H1 (cell line): ENCODE data around the gene SKA1. TPM values are rescaled to one million over a fixed set of nuclear protein-coding genes. Genes with fewer than 3 reads are reported as not detected.

Experiments
- CTCF ChIA-PET: fragments of 300-600 bp; sonication (Branson Sonifier 250); formaldehyde crosslinking; loops from one replicate; lab custom pipeline; 2021; ENCODE audit not compliant: partially characterized antibody; lab: Charles Lee
- POLR2A ChIA-PET: fragments of 300-600 bp; sonication (Branson Sonifier 250); formaldehyde crosslinking; loops from one replicate; lab custom pipeline; 2021; ENCODE audit warnings: inconsistent platforms; ENCODE audit not compliant: partially characterized antibody; lab: Charles Lee
- DNase-seq, 2 experiments: peaks; one replicate each; pipeline versions ENCODE4 v3.0.0 to v3.0.0-alpha.2; 2010 to 2022; ENCODE audit warnings: low spot score in 2 of 2, low read depth in 1 of 2, mixed read lengths in 1 of 2
- FAIRE-seq: peaks from 2 replicates; lab custom pipeline; 2011; peaks lifted over from hg19 to GRCh38; lab: Jason Lieb, UNC
- H2AFZ ChIP-seq: 2 replicates; pipeline ENCODE4 v1.8.1; 2012; ENCODE audit warnings: low read length, inconsistent platforms
- H2AK5ac ChIP-seq: 2 replicates; pipeline ENCODE4 v1.6.1; 2013; ENCODE audit warnings: low read depth, low read length
- H2BK120ac ChIP-seq: replicated peaks from 2 replicates; pipeline ENCODE3; 2013; ENCODE audit warnings: low read depth, low read length, inconsistent platforms
- H2BK12ac ChIP-seq: 2 replicates; pipeline ENCODE4 v1.6.1; 2013; ENCODE audit warnings: low read depth, low read length
- H2BK15ac ChIP-seq: 2 replicates; pipeline ENCODE4 v1.6.1; 2013; ENCODE audit warnings: low read length
- H2BK20ac ChIP-seq: 2 replicates; pipeline ENCODE4 v1.6.1; 2013; ENCODE audit warnings: low read length
- H2BK5ac ChIP-seq: 2 replicates; pipeline ENCODE4 v1.6.1; 2013; ENCODE audit warnings: low read depth, low read length
- H3K14ac ChIP-seq: 2 replicates; pipeline ENCODE4 v1.6.1; 2013; ENCODE audit warnings: inconsistent platforms; ENCODE audit not compliant: insufficient read length
- H3K18ac ChIP-seq: 2 replicates; pipeline ENCODE4 v1.6.1; 2013; ENCODE audit warnings: low read length; ENCODE audit errors: extremely low read depth
- H3K23ac ChIP-seq: 2 replicates; pipeline ENCODE4 v1.6.1; 2013; ENCODE audit warnings: inconsistent platforms; ENCODE audit not compliant: insufficient read length
- H3K23me2 ChIP-seq: 2 replicates; pipeline ENCODE4 v1.6.1; 2013; ENCODE audit warnings: low read depth, low read length
- H3K27ac ChIP-seq: 2 replicates; pipeline ENCODE4 v1.6.1; 2011; ENCODE audit warnings: low read depth, low read length, inconsistent platforms
- H3K27me3 ChIP-seq, 4 experiments: replicated peaks in 1 of 4; 1 replicate in 1 of 4; 2 replicates in 3 of 4; pipeline versions ENCODE4 v1.6.1 to v1.8.1; 2011 to 2013; ENCODE audit warnings: low read length in 3 of 4, mild to moderate bottlenecking in 3 of 4, inconsistent platforms in 2 of 4, mixed read lengths in 2 of 4, moderate library complexity in 1 of 4; ENCODE audit not compliant: control insufficient read depth in 3 of 4, insufficient read depth in 3 of 4; ENCODE audit errors: extremely low read depth in 1 of 4
- H3K36me3 ChIP-seq, 4 experiments: 2 replicates each; pipeline versions ENCODE4 v1.6.1 to v1.8.1; 2011 to 2013; ENCODE audit warnings: mild to moderate bottlenecking in 4 of 4, low read length in 3 of 4, moderate library complexity in 2 of 4, control low read depth in 1 of 4, inconsistent platforms in 1 of 4; ENCODE audit not compliant: insufficient read depth in 4 of 4, control insufficient read depth in 2 of 4
- H3K4ac ChIP-seq: replicated peaks from 2 replicates; pipeline ENCODE3; 2013; ENCODE audit warnings: low read length, low read depth, mixed read lengths, inconsistent platforms; ENCODE audit not compliant: insufficient read length
- H3K4me1 ChIP-seq, 4 experiments: replicated peaks in 1 of 4; 1 replicate in 1 of 4; 2 replicates in 3 of 4; pipeline versions ENCODE4 v1.6.1 to v1.8.1; 2011 to 2013; ENCODE audit warnings: low read length in 3 of 4, inconsistent platforms in 2 of 4, mixed read lengths in 1 of 4; ENCODE audit not compliant: insufficient read depth in 4 of 4, control insufficient read depth in 3 of 4
- H3K4me2 ChIP-seq, 2 experiments: 2 replicates each; pipeline versions ENCODE4 v1.6.1 to v1.8.1; 2011 to 2013; ENCODE audit warnings: low read depth in 2 of 2, low read length in 2 of 2, control low read depth in 1 of 2, inconsistent platforms in 1 of 2, mild to moderate bottlenecking in 1 of 2; ENCODE audit not compliant: insufficient read depth in 1 of 2
- H3K4me3 ChIP-seq, 4 experiments: fragments of 200-600, 300-600 bp in 1 of 4; sonication (generic), shearing (Covaris generic), sonication (Bioruptor Twin) in 1 of 4; 2 replicates each; pipeline versions ENCODE4 v1.5.1 to v1.8.1; 2011 to 2016; ENCODE audit warnings: low read length in 4 of 4, low read depth in 3 of 4, control low read depth in 2 of 4, inconsistent platforms in 2 of 4, mild to moderate bottlenecking in 2 of 4, mixed read lengths in 1 of 4, moderate library complexity in 1 of 4; ENCODE audit not compliant: insufficient read depth in 2 of 4; ENCODE audit errors: extremely low read depth in 1 of 4
- H3K56ac ChIP-seq: replicated peaks from 2 replicates; pipeline ENCODE3; 2013; ENCODE audit warnings: low read depth, mild to moderate bottlenecking, mixed read lengths, low read length, inconsistent platforms; ENCODE audit not compliant: insufficient read length
- H3K79me1 ChIP-seq: 2 replicates; pipeline ENCODE4 v1.6.1; 2013; ENCODE audit warnings: low read depth, low read length, control low read depth
- H3K79me2 ChIP-seq, 2 experiments: 2 replicates each; pipeline versions ENCODE4 v1.6.1 to v1.8.1; 2012 to 2013; ENCODE audit warnings: low read length in 2 of 2, mild to moderate bottlenecking in 2 of 2, inconsistent platforms in 1 of 2; ENCODE audit not compliant: insufficient read depth in 2 of 2, control insufficient read depth in 1 of 2
- H3K9ac ChIP-seq, 4 experiments: replicated peaks in 1 of 4; 1 replicate in 1 of 4; 2 replicates in 3 of 4; pipeline versions ENCODE4 v1.6.1 to v1.8.1; 2011 to 2013; ENCODE audit warnings: low read depth in 3 of 4, low read length in 3 of 4, control low read depth in 2 of 4, mild to moderate bottlenecking in 2 of 4, moderate library complexity in 2 of 4, inconsistent platforms in 1 of 4; ENCODE audit errors: extremely low read depth in 1 of 4
- H3K9me3 ChIP-seq, 2 experiments: 2 replicates each; pipeline versions ENCODE4 v1.6.1 to v1.8.1; 2012 to 2013; ENCODE audit warnings: mild to moderate bottlenecking in 2 of 2, moderate library complexity in 2 of 2, control low read depth in 1 of 2, inconsistent platforms in 1 of 2, low read depth in 1 of 2, low read length in 1 of 2, mixed read lengths in 1 of 2; ENCODE audit not compliant: insufficient read depth in 2 of 2
- H4K20me1 ChIP-seq, 2 experiments: replicated peaks in 1 of 2; 2 replicates each; pipeline versions ENCODE3 to v1.8.1; 2011 to 2013; ENCODE audit warnings: inconsistent platforms in 2 of 2, low read length in 2 of 2, mild to moderate bottlenecking in 1 of 2; ENCODE audit not compliant: insufficient read depth in 2 of 2, control insufficient read depth in 1 of 2
- H4K5ac ChIP-seq: 2 replicates; pipeline ENCODE4 v1.6.1; 2013; ENCODE audit warnings: low read length, low read depth, mixed read lengths, inconsistent platforms; ENCODE audit not compliant: insufficient read length
- H4K8ac ChIP-seq: 2 replicates; pipeline ENCODE4 v1.8.0; 2013; ENCODE audit warnings: mild to moderate bottlenecking, moderate library complexity, low read length, inconsistent platforms; ENCODE audit not compliant: insufficient read depth; ENCODE audit errors: extremely low read depth
- H4K91ac ChIP-seq: replicated peaks from 2 replicates; pipeline ENCODE3; 2013; ENCODE audit warnings: low read length, mixed read lengths, inconsistent platforms; ENCODE audit not compliant: insufficient read length
- CBX5 ChIP-seq: fragments of 300-800, 300-1000 bp; sonication (generic); IDR thresholded peaks from 2 replicates; pipeline ENCODE4 v1.7.1; 2016; ENCODE audit warnings: antibody characterized with exemption, low read length, low read depth
- EP300 ChIP-seq, 2 experiments: IDR thresholded peaks; 1 replicate in 1 of 2; 2 replicates in 1 of 2; pipeline ENCODE4 v1.6.1; 2011 to 2012; ENCODE audit warnings: low read depth in 2 of 2, low read length in 2 of 2, mild to moderate bottlenecking in 2 of 2, borderline replicate concordance in 1 of 2, inconsistent platforms in 1 of 2, moderate library complexity in 1 of 2
- HDAC2 ChIP-seq, 2 experiments: fragments of 300-600 bp in 1 of 2; sonication (generic) in 1 of 2; IDR thresholded peaks; 2 replicates each; pipeline ENCODE4 v1.6.1; 2011 to 2012; ENCODE audit warnings: low read depth in 2 of 2, low read length in 2 of 2, mild to moderate bottlenecking in 2 of 2, moderate library complexity in 2 of 2, borderline replicate concordance in 1 of 2, inconsistent platforms in 1 of 2
- HDAC6 ChIP-seq: IDR thresholded peaks from one replicate; pipeline ENCODE4 v1.7.1; 2012; ENCODE audit warnings: low read depth, mild to moderate bottlenecking, inconsistent platforms, low read length, moderate library complexity
- MAFK ChIP-seq: IDR thresholded peaks from 2 replicates; pipeline ENCODE4 v1.6.1; 2012; ENCODE audit warnings: low read depth, mild to moderate bottlenecking, improper control_type of control experiment, low read length
- RXRA ChIP-seq: IDR thresholded peaks from 2 replicates; pipeline ENCODE4 v1.6.1; 2011; ENCODE audit warnings: low read depth, mild to moderate bottlenecking, low read length, moderate library complexity; ENCODE audit not compliant: insufficient read depth
- SP1 ChIP-seq: IDR thresholded peaks from 2 replicates; pipeline ENCODE4 v1.6.1; 2011; ENCODE audit warnings: low read depth, low read length
- TAF7 ChIP-seq: optimal IDR thresholded peaks from 2 replicates; pipeline ENCODE3; 2011; ENCODE audit warnings: low read depth, mild to moderate bottlenecking, inconsistent platforms, low read length, moderate library complexity, borderline replicate concordance
- YY1 ChIP-seq: IDR thresholded peaks from 2 replicates; pipeline ENCODE4 v1.6.1; 2011; ENCODE audit warnings: low read depth, mild to moderate bottlenecking, low read length
- ZNF274 ChIP-seq: IDR thresholded peaks from 2 replicates; pipeline ENCODE4 v1.7.0; 2012; ENCODE audit warnings: low read length, borderline replicate concordance; ENCODE audit errors: extremely low read depth
- WGBS, 2 experiments: shearing (Covaris generic) in 1 of 2; methylation state at CpG; one replicate each; pipeline versions ENCODE4 v1.1.6 to v1.1.7; 2013 to 2015; ENCODE audit warnings: low lambda C conversion rate in 2 of 2, mixed read lengths in 2 of 2, inconsistent platforms in 1 of 2, low coverage in 1 of 2, missing lambda C conversion rate in 1 of 2; ENCODE audit not compliant: insufficient replicate concordance in 2 of 2, insufficient coverage in 1 of 2, insufficient read length in 1 of 2; ENCODE audit errors: extremely low coverage in 1 of 2, missing lambda C conversion rate in 1 of 2; 5-methylcytosine and 5-hydroxymethylcytosine counted together
- polyA plus RNA-seq, 7 experiments: library from polyadenylated mRNA; depleted of rRNA in 3 of 7; stranded (reverse) in 5 of 7; unstranded in 2 of 7; fragments of >200 nt in 5 of 7; fragments of 200-250 nt in 2 of 7; gene quantifications; 1 replicate in 5 of 7; 2 replicates in 1 of 7; 4 replicates in 1 of 7; pipeline versions ENCODE4 v1.2.1 to v1.2.3, GENCODE V29; 2011 to 2013; ENCODE audit warnings: missing spikeins in 2 of 7, mixed read lengths in 2 of 7
- total RNA-seq: library from RNA; stranded (reverse); fragmentation: NEBNext Ultra II Directional; extraction: Animal tissue kit (Norgen Biotek cat#: 25700); gene quantifications from 2 replicates; pipeline ENCODE4 v1.2.1, GENCODE V29; 2021

Gene SKA1
- total and polyA plus RNA-seq, 2 of the 8 experiments (the other 6 are each of a cell fraction or from before 2014, with no cell fraction given) = 8.6 to 22.9 TPM

- Histone ChIP-seq H2AFZ (no peak overlapping the region), H2BK20ac (no peak overlapping the region), H3K14ac (no peak overlapping the region), H3K9me3 (peaks cover 7% of the 10 kb centered on the region in 2 experiments; a peak in 3 of 4 replicates), H3K4me3 (no peak overlapping the region), H3K79me2 (peaks cover 0 to 8% of the 10 kb centered on the region in 2 experiments; a peak in 2 of 4 replicates), H3K27me3 (no peaks in the 10 kb centered on the region), H4K20me1 (no peaks in the 10 kb centered on the region), H3K4ac (no peak overlapping the region), H3K23ac (no peak overlapping the region), H4K91ac (no peak overlapping the region), H2AK5ac (no peak overlapping the region), H3K23me2 (no peaks in the 10 kb centered on the region), H4K5ac (no peak overlapping the region), H2BK15ac (no peak overlapping the region), H2BK12ac (no peak overlapping the region), H3K27ac (no peak overlapping the region), H3K9ac (no peak overlapping the region), H3K4me1 (peaks cover 0 to 4% (median 0%) of the 10 kb centered on the region in 4 experiments; a peak in 1 of 7 replicates), H3K18ac (no peak overlapping the region), H3K56ac (no peak overlapping the region), H3K79me1 (peaks cover 4% of the 10 kb centered on the region; the same call in 1 of the 2 replicates), H3K4me2 (no peak overlapping the region), H2BK120ac (no peak overlapping the region), H2BK5ac (no peak overlapping the region), H3K36me3 (peaks cover 0 to 6% (median 1%) of the 10 kb centered on the region in 4 experiments; a peak in 2 of 8 replicates), H4K8ac (no peak overlapping the region)
- TF ChIP-seq RXRA (no peak), TAF7 (no peak), HDAC6 (no peak), ZNF274 (no peak), MAFK (no peak), CBX5 (no peak), EP300 (IDR thresholded peaks at IDR 0.05; ENCODE audit: borderline replicate concordance in 1 of 2, low read depth in 2 of 2, low read length in 2 of 2) (no peak), SP1 (no peak), HDAC2 (IDR thresholded peaks at IDR 0.05; ENCODE audit: borderline replicate concordance in 1 of 2, low read depth in 2 of 2, low read length in 2 of 2) (no peak), YY1 (no peak)
- POLR2A ChIA-PET = no interaction called here
- WGBS, 2 experiments = 93% methylated on average over 5 of the region's 5 CpGs; no CpG with 5 or more reads in 1 of the 2 experiments
- DNase-seq = no peak
- no peak for FAIRE-seq
- CTCF ChIA-PET = interaction anchor here (1.0 to 1.3 kb wide), 2 partner anchors 14 to 56 kb away, joined by 3 to 4 read pairs; no protein-coding TSS in a partner anchor
Observed at GRCh38 chr18:50372743-50373142, 2.1 kb upstream of the SKA1 start.
